EH (cell line): ENCODE results near the gene FOXE3.
A peak's percentile ranks its signal among the peaks of the same experiment; 100 is the strongest.

ENCODE experiments used
- DNase-seq: peaks from one replicate; pipeline ENCODE4 v3.0.0-alpha.2; 2015; ENCODE audit warnings: low read depth

Gene FOXE3

DNA sequence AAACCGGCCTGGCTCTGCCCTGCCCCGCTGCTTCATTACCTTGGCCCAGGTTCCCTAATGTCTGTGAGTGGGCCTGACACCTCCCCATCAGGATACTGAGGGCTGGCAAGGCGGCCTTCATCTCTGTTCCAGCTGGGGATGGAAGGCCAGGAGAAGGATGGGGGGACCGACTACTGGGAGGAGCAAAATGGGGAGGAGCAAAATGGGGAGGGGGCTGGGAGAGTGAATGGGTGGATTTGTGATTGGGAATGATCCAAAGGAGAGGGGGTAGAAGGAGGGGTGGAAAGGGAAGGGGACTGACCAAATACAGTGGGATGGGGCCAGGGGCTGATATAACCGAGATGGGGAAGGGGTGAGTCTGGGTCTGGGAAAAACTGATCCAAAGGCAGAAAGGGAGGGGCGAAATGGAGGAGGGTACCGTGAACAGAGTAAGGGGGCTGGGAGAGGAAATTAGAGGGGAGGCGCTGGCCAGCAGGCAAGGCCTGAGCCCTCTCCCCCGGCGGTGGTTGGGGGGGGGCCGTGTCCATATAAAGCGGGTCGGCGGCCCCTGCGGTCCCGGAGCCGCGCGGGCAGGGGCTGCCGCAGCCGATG is at the start of gene FOXE3:
FOXE3 (plus strand) TSS at position 558 of the 591 bp plus-strand sequence; CDS start at position 589, 31 bp downstream.
- DNase-seq = no peak

DNA sequence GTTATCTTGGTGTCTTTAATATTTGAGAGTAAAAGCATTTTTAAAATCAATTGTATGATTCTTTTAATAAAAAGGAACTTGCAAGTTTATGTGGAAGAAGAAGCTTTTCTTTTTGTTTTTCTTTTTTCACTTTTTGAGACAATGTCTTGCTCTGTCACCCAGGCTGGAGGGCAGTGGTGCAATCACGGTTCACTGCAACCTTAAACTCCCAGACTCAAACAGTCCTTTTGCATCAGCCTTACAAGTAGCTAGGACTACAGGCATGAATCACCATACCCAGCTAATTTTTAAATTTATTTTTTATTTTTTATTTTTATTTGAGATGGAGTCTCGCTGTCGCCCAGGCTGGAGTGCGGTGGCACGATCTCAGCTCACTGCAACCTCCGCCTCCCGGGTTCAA is 48.4 kb upstream of the FOXE3 start:
- no peak for DNase-seq

DNA sequence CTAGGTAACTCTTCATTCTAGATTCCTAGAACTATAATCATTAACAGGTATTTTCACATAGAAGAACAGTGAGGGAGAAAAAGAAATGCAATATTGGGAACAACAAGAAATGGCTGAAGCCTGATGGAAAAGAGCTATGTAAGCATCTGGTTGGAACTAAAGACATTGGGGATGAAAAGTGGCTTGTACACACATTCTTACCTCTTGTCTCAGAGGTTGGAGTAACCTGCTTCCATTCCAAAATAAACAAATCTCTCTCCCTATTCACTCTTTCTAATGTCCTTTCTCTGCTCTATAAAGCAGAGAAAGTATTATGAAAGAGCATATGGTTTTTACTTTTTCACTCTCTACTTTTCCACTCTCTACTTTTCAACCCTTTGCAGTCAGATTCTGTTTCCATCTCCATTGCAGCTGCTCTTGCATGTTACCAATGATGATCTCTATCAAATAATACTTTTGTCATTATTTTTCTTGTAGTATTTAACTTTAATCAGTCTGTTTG is 45.0 kb upstream of the FOXE3 start:
- peak; percentile 21 for DNase-seq

DNA sequence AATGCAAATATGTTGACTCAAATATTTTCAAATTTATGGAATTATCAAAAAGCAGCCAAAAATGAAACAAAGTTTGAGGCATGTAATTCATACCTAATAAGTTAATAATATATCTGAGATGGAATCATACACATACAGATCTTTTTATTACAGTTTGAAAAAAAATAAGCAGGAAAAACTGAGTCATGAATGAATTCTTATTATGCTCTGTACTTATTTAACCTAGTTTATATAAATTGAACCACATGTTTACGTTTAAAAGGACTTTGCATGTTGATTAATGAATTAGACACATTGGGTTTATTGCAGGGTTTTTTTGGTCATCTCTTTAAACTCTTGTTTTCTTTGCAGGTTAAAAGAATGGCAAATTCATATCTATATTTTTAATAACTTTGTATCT is 41.6 kb upstream of the FOXE3 start:
- no peak for DNase-seq

DNA sequence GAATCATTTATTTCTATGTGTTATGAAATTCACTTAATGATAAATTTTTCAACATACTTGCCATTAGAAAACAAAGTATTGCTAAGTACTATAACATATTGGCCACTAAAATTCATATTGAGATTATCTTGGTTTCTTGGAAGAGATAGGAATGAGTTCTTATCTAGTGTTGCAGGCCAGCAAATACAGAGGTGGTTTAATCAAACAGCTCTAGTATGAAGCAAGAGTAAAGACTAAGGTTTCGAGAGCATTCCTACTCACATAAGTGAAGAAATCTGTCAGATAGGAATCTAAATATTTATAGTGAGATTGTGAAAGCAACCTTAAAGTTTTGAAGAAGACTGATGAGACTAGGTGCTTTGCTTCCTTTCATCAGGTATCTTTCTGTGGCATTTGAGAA is 37.9 kb upstream of the FOXE3 start:
- DNase-seq = no peak

DNA sequence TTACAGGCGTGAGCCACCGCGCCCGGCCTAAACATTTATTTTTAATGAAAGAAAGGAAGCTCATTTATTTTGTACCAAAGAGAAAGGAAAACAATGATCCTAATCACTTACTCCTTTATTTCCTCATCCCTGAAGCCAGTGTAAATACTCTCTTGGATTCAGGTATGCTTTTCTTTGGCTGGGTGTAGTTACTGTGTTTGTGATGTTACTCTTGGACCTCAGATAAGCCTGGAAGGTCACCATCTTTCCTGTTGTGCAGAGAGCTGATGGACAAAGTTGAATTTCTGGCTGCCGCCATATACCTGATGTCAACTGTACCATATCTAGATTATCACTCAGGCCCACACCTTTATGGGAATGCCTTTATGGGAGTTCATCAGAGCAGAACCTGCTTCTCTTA is 35.4 kb upstream of the FOXE3 start:
- no peak for DNase-seq

DNA sequence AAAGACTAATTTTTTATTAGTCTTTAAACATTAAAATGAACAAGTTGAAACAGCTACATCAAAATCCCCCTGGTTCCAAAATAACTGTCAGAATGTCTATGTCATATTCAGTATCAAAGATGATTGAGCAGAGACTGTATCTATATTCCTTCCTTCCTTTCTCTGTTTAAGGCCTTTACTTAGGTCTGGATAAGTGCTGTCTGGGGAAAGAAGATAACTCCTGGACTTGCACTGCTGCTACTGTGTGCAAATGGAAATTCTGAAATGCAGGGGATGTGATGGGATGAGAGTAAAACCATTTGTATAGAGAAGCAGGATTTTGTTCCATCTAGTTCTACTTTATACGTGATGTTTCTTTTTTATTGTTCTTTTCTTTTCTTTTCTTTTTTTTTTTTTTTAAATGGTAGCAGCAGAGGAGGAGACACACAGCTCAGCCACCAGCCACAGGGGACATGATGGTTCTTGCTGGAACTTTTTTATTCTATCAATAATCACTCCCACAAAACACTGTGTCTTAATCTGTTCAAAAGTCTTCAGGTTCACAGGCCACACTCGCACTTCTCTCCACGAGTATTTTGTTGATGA is 33.6 kb upstream of the FOXE3 start:
- no peak for DNase-seq

DNA sequence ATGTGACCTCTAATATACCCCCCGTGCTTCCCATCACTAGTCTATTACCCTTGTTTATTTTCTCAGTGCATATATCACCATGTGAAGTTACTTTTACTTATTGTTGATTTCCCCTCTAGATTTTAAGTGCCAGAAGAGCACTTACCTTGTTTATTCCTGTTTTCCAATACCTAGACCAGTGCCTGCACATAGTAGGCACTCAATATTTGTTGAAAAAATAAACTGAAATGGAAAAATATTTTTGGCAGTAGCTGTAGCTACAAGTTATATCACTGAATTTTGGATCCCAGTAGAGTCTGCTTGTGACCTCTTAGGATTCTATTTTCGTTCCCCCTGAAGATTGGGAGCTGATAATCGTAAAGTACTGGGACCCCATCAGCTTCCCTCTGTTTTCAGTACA is 32.0 kb upstream of the FOXE3 start:
- no peak for DNase-seq

DNA sequence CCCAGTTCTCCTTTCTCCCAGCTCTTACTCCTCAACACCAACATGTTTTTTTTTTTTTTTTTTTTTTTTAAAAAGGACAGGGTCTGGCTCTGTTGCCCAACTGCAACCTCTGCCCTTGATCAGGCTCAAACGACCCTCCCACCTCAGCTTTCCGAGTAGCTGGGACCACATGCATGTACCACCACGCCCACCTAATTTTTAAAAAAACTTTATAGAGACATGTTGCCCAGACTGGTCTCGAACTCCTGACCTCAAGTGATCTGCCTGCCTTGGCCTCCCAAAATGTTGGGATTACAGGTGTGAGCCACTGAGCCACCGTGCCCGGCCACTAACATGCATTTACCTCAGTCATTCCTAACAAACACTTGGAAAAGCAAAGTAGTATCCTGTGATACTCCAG is 31.1 kb upstream of the FOXE3 start:
- no peak for DNase-seq

DNA sequence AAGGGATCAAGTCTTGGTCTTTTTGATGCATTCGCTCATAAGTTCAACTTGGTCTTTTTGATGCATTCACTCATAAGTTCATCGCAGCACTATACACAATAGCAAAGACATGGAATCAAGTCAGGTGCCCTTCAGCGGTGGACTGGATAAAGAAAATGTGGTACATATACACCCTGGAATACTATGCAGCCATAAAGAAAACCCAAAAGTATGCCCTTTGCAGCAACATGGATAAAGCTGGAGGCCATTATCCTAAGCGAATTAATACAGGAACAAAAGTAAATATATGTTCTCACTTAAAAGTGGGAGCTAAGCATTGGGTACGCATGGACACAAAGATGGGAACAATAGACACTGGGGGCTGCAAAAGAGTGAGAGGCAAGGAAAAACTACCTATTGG is 29.8 kb upstream of the FOXE3 start:
- no peak for DNase-seq

DNA sequence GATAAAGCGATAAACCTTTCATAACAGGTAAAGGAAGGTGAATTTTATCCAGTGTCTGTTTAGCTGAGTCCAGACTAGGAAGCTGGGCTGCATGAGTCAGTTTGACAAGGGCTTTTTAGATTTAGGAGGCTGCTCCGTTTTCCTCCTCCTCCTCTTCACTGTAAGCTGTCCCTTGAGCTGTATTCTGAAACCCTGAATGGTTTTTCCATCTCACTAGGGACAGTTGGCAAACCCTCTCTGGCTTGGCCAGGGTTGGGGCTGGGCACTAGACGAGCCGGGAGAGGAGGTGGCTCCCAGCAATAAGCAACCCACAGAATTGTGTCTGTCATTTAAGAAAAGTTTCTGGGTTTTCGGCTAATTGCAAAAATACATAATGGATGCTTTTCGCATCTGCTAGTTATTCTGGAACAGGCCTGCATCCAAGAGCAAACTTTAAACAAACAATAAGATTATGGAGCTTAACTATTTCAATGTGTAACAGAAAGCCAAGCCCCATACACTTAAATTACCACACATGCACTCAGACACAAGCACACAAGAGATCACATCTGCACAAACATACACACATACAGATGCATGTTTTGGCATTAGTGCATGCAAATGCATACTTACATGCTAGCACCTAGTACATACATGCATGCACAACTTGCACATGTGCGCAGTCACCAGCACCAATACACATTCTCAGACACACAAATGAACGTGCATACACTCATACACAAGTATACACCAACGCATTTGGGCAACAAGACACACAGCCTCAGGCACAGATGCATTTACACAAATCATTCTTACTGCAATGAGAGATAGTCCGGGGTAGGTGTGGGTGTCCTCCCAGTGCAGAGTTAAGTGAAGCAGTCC is 27.8 kb upstream of the FOXE3 start:
- peak; percentile 24 for DNase-seq

DNA sequence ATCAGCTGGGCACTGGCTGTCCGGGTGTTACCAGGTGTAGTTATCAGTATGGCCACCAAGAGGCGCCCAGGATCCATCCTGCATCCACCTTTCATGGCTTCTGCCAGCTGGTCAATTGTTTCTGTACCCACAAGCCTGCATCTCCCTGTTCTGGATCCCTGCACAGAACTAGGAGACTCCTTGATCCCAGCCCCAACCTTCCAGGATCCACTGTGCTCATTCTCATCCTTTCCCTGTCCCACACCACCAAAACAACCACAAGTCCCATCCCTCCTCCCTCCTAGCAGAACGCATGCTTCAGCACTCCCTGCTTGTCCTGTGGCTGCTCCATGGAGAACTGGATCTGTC is 27.2 kb upstream of the FOXE3 start:
- DNase-seq = peak; percentile 80

DNA sequence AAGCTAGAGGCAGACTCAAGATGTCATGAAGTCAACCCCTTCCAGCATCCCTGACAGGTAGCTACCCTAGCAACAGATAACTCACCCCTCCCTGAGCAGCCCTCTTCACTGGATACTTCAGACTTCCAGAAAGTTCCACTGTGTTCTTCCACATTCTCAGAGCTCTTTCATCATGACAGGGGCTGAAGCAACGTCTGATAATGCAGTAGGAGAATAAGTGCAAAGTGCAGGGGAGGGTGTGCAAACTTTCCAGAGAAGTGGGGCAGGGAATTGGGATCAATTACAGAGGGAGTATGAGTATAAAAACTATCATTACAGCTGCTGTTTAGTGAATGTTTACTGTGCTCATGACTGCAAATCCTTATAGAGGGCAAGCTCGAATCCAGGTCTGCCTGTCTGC is 26.4 kb upstream of the FOXE3 start:
- no peak for DNase-seq

DNA sequence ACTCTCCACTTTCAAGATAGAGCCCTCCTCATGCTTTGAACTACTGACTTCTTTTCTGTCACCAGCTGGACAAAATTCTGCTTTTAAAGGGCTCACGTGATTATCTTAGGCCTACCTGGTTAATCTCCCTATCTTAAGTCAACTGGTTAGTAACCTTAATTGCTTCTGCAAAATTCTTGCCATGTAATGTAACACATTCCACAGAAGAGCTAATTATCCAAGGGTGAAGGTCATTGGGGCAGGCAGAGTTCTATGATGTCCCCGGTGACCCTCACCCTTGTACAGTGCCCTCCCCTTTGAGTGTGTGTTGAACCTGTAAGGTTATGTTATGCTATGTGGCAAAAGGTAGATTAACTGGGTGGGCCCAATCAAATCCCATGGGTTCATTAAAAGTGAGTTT is 25.2 kb upstream of the FOXE3 start:
- no peak for DNase-seq

DNA sequence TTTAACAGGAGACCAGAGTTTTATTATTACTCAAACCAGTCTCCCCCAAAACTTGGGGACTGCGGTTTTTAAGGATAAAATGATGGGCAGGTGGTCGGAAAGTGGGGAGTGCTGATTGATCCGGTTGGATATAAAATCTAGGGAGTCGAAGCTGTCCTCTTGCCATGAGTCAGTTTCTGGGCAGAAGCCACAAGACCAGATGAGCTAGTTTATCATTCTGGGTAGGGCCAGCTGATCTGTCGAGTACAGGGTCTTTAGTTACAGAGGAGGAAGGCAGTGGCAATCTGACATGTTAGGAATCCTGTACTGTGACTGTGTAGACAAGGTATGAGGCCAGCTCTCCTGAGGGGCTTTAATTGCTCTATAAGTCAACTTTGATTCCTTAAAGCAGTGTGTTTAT is 22.9 kb upstream of the FOXE3 start:
- no peak for DNase-seq

DNA sequence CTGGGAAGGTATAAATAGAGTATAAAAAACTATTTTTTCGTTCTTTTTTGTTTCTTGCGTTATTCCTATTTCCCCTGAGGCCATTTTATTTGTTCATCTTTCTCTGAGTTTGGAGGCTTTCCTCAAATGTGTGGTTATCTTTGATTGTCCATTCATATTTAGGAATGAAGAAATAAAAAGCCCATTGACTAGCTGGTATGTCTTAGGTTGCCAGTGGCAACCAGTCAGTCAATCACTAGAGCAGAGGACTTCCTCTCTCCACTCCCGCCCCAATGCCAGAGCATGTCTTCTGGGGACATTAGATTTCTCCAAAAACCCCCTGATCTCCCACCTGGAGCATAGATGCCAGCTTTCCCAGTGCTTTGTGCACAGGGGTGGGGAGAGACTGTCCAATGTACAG is 20.7 kb upstream of the FOXE3 start:
- DNase-seq = no peak

DNA sequence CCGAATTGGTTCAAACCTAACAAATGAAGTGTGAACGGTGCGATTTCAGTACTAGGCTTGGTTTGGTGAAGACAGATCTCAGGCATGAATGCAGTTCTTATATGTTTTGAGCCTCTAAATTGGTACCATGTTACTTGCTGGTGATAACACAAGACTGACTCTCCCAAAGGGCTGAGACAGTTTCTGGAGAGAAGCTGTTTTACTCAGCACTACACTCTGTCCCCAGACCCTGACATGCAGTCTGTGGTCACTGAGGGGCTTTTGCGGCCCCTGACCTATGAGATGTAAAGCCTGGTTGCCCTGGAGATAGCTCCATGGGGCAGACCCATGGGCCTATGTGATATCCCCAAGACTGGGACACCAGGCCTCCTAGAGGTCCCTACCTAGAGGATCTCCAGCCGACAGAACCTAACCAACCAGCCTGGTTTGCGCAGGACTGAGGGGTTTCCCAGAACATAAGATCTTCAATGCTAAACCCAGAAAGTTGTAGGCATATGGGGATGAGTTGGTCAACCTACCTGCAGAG is 19.4 kb upstream of the FOXE3 start:
- DNase-seq = no peak

DNA sequence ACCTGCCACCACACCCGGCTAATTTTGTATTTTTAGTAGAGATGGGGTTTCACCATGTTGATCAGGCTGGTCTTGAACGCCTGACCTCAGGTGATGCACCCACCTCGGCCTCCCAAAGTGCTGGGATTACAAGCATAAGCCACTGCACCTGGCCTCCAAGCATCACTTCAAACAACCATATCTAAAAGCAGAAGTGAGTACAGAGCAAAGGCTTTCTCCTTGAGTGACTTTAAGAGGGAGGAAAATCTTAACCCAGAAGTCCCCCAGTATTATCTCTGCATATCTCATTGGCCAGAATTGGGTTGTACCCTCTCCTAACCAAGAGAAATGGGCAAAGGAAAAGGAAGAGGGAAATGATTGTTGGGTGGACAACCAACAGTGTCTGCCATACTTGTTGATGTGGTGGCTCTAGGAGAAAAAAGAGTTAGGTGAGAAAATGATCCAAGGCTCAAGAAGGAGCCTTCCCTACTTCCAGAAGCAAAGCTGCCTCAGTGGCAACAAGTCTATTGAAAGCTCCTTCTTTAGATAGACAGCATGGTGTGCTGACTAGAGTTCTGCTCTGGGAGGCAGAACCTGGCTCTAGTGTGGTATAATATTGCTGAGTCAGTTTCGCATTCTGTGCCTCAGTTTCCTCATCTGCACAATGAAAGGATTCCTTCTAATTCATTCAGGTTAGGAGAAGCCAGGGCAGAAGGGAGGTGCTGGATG is 16.8 kb upstream of the FOXE3 start:
- no peak for DNase-seq

DNA sequence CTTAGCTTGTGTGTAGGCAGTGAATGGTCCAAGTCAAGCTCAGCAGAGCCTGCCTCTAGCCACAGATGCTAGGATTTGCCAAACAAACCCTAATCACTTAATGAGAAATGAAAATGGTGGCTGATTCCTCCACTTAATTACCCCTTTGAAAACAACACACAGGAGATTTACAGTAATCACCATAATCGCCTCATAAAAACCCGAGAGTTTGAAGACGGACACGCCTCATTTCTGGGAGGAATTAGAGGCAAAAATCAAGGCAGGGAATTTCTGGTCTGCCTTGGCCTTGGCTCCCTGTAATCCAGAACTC is 16.3 kb upstream of the FOXE3 start:
- no peak for DNase-seq

DNA sequence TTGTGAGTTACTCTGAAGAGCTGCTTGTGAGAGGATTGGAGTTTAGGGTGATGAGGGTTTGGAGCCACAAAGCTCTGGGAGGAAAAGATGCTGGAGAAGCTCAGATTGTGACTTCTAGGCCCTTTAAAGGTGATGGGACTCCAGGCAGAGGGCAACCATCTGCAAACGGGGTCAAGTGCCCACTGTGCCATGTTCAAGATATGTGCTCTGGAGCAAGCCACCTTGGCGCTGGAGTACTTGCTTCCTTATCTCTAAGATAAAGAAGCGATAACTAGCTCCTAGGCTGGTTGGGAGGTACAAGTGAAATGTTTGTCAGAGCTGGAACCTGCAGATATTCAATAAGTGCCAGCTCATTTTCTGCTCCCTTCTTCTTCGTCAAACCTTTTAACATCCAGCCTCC is 14.3 kb upstream of the FOXE3 start:
- DNase-seq = no peak

DNA sequence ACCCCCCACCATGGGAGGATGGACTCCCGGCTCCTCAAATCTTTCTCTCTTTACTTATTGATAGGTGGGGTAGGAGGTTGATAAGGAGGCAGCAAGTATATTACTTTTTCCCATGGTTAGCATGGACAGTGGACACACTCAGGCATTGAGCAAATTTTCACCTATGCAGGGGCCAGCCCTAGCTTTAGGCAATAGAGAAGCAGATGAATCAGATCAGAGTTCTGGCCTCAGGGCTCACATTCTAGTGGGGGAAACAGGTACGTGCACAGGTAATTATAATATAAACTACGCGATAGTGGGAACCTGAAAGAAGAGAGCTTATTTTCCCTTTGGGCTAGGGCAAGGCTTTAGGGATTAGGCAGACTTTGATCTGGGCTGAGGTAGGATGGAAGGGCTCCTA is 13.5 kb upstream of the FOXE3 start:
- no peak for DNase-seq

DNA sequence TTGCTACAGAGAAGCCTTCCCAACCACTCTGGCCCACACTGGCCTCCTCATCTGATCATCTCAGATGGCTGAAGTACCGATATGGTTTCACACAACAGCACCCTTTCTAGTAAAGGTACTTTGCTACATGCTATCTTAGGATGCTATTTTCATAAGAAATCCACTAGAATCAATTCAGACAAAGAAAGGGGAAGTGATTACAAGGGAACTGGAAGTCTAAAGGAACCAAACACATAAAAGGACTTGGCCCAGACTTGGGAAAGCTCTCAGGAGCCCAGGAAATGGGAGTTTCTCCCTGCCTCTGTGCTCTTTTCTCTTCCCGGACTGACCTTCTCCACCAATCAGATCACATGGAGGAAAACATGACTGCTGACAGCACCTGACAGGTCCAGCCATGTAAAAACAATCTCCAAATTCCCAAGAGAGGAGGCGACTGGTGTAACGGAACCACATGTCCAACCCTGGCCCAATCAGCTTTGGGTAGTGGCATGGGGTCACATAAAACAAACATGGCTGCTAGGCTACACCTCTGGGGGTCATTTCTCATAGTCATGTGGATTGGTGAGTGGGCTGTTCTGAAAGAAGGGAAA is 12.7 kb upstream of the FOXE3 start:
- no peak for DNase-seq
